NK-92 treated with Interleukin-12 subunit alpha and Interleukin-12 subunit beta, amount 100 ng/mL, for 24 hours (cell line): ENCODE data around the gene CFAP52.
A peak's percentile ranks its signal among the peaks of the same experiment; 100 is the strongest.
"Not testable (repeated sequence)": the region's sequence is repeated elsewhere in the genome, so short reads cannot be mapped to it uniquely, and the experiment has no call there.

ENCODE experiments used
- DNase-seq: peaks from one replicate; lab custom pipeline; 2025; lab: John Stamatoyannopoulos, UW

CFAP52 gene

GRCh38 chr17:9571201-9571600 is 5.2 kb upstream of the CFAP52 start:
- DNase-seq, result no peak

GRCh38 chr17:9575381-9576101 is 901 bp upstream of the CFAP52 start, which contains the start of gene STX8:
Gene STX8, minus strand, starts transcription at chr17:9575820. Its CDS starts 12 bp downstream, at chr17:9575808.
- peak; percentile 53 for DNase-seq

GRCh38 chr17:9577373-9577709 is 899 bp downstream of the CFAP52 start:
- DNase-seq, result no peak

- no peak for DNase-seq
These were observed 11.7 kb downstream of the CFAP52 start for GRCh38 chr17:9587969-9588656.

- no peak for DNase-seq
These were observed 17.6 kb downstream of the CFAP52 start for GRCh38 chr17:9594065-9594464.

- DNase-seq, result not testable (repeated sequence)
These were observed 21.2 kb downstream of the CFAP52 start for GRCh38 chr17:9597638-9598037.

- no peak for DNase-seq
These were observed 22.2 kb downstream of the CFAP52 start for GRCh38 chr17:9598661-9599060.

DNA sequence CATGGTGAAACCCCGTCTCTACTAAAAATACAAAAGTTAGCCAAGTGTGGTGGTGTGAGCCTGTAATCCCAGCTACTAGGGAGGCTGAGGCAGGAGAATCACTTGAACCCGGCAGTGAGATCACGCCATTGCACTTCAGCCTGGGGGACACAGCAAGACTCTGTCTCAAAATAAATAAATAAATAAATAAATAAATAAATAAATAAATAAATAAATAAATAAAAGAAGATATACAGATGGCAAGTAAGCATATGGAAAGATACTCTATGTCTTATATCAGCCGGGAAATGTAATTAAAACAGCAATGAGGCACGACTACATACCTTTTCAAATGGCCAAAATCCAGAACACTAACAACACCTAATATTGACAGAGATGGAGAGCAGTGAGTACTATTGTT is 28.1 kb downstream of the CFAP52 start:
- not testable (repeated sequence) for DNase-seq

DNA sequence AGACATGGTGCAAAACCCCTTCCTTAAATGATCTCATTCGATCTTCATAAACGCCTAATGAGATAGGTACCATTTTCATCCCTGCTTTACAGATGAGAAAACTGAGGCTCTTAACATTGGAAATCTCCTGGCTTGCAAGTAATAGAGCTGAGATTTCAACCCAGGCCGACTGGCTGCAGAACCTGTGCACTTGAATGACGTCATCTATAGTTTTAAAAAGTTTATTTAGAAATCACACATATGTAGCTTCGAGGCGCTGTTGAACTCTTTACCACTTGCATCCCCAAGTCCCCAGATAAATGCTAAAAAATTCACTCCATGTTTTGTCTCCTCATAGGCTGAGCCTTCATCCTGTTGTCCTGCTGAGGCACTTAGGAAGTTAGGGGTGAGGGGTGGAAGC is 30.0 kb downstream of the CFAP52 start:
- DNase-seq, result no peak

DNA sequence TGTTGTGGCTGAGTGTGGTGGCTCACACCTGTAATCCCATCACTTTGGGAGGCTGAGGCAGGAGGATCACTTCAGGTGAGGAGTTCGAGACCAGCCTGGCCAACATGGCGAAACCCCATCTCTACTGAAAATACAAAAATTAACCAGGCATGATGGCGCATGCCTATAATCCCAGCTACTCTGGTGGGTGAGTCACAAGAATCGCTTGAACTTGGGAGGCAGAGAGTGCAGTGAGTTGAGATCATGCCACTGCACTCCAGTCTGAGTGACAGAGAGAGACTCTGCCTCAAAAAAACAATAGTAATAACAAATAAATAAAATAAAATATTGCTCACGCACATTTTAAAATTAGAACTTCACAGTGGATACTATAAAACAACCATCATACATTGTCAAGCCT is 30.6 kb downstream of the CFAP52 start:
- DNase-seq, result not testable (repeated sequence)

DNA sequence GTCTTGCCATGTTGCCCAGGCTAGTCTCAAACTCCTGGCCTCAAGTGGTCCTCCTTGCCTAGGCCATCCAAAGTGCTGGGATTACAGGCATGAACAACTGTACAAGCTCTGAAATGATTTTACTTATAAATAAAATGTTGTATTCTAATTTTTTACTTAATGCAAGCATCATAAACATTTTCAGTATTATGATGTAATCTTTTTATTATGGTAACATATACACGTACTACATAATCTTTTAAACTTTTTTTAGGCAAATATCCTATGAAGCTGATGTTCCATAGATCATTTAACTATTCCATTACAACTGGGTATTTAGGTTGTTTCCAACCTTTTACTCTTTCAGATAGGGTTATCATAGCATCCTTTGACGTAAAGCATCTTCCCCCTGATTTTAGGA is 35.1 kb downstream of the CFAP52 start:
- no peak for DNase-seq

- DNase-seq, result no peak
These were observed 35.6 kb downstream of the CFAP52 start for GRCh38 chr17:9612006-9612405.

DNA sequence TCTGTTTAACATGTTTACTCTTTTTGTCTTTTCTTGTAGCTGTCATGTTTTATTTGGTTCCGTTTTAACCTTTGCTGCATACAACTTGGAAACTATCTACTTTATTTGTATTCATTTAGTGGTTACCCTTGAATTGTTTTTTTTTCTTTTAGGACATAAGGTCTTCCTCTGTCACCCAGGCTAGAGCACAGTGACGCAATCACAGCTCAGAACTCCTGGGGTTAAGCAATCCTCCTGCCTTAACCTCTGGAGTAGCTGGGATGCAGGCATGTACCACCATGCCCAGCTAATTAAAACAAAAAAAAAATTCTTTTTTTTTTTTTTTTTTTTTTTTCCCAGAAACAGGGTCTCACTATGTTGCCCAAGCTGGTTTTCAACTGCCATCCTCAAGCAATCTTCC is 39.0 kb downstream of the CFAP52 start:
- no peak for DNase-seq

GRCh38 chr17:9622961-9623360 is 46.5 kb downstream of the CFAP52 start:
- DNase-seq, result no peak

DNA sequence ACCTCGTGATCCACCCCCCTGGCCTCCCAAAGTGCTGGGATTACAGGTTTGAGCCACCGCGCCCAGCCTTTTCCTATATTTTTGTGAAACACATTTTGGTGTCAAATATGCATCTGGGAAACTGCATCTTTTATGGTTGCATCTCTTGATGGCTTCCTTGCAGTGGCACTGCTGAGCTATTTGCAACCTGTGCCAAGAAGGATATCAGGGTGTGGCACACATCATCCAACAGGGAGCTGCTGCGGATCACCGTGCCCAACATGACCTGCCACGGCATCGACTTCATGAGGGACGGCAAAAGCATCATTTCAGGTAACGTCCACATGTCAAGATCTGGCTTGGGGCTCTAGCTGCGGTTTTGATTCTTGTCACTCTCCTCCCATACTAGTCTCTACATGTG is 52.1 kb downstream of the CFAP52 start:
- no peak for DNase-seq

GRCh38 chr17:9632741-9633140 is 56.3 kb downstream of the CFAP52 start:
- DNase-seq, result no peak

DNA sequence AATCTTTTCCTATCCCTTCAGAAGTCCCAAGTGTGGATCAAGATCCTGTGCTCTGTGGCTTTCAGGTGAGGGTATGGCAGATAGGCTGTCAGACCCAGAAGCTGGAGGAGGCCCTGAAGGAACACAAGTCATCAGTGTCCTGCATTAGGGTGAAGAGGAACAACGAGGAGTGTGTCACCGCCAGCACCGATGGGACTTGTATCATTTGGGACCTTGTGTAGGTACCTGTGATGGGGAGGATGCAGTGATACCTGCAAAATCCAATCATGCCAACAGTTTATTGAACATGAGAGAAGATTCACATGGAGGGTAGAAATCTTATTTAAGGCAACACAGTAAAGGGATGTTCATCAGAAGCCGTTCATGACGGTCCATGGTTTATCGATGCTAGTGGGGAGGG is 58.9 kb downstream of the CFAP52 start:
- no peak for DNase-seq

GRCh38 chr17:9636501-9636900 is 60.1 kb downstream of the CFAP52 start:
- no peak for DNase-seq

DNA sequence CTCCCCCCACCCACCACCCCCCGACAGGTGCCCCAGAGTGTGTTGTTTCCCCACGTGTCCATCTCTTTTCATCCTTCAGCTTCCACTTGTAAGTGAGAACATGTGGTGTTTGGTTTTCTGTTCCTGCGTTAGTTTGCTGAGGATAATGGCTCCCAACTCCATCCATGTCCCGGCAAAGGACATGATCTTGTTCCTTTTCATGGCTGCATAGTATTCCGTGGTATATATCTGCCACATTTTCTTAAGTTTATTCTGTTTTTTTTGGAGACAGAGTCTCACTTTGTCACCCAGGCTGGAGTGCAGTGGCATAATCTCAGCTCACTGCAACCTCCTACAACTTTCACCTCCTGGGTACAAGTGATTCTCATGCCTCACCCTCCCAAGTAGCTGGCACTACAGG is 63.9 kb downstream of the CFAP52 start:
- DNase-seq, result not testable (repeated sequence)

GRCh38 chr17:9643611-9644010 is 67.2 kb downstream of the CFAP52 start:
- DNase-seq, result no peak

- no peak for DNase-seq
These were observed 68.7 kb downstream of the CFAP52 start, which contains the start of gene USP43 for GRCh38 chr17:9644910-9645751. Gene USP43, plus strand, starts transcription at chr17:9645517. Its CDS starts 116 bp downstream, at chr17:9645633.

DNA sequence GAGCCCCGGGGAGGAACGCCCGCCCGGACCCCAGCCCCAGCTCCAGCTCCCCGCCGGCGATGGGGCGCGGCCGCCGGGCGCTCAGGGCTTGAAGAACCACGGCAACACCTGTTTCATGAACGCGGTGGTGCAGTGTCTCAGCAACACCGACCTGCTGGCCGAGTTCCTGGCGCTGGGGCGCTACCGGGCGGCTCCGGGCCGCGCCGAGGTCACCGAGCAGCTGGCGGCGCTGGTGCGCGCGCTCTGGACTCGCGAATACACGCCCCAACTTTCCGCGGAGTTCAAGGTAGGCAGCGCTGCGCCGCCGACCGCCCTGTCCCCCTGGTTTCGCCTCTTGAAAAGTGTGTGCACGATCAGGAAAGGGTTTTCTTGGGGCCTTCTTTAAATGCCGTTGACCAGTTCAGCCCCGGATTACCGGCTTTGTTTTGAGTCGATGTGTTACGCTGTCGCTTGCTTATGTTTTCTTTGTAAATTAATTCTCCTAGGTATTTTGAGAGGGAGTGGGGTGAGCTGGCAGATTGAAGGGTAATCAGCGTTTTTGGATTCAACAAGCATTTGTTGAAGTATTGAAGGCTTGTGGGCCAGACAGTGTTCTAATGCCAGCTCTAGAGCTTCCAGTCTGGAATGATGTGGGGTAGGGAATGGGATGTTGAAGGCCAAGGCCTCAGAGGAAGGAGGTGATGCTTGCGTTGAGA is 69.6 kb downstream of the CFAP52 start:
- no peak for DNase-seq
